ENCODE results near the gene MPRIP. TPM values are rescaled to one million over a fixed set of nuclear protein-coding genes. Genes with fewer than 3 reads are reported as not detected.

The MPRIP gene
- polyA plus RNA-seq, 1 donor (not counting 4 experiments of a cell fraction or from before 2014, with no cell fraction given) = 113 TPM

DNA sequence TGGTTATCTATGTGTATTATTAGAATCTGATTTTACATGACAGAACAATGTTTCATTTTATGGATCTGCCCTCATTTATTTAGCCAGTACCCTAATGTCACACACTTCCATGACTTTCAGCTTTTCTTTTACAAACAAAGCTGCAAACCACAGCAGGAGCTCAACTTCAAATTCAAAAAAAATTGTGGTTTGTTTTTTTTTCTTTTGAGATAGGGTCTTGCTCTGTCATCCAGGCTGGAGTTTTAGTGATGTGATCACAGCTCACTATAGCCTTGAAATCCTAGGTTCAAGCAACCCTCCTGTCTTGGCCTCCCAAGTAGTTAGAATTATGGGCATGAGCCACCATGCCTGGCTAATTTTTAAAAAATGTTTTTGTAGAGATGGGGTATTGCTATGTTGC is 8.2 kb upstream of the MPRIP start:
- Histone ChIP-seq H4K20me1 (ENCODE audit: control insufficient read depth, extremely low read depth, insufficient read depth, low read length) (no peaks in the 10 kb centered on the region), H2AFZ (ENCODE audit: control insufficient read depth, low read length) (no peak overlapping the region), H3K27ac (ENCODE audit: control insufficient read depth, insufficient read depth, low read length) (no peak overlapping the region), H3K79me2 (ENCODE audit: control insufficient read depth, insufficient read depth, low read length) (no peaks in the 10 kb centered on the region), H3K4me3 (ENCODE audit: control insufficient read depth in 2 of 3, extremely low read depth in 1 of 3, insufficient read depth in 2 of 3, low read depth in 1 of 3, low read length in 3 of 3) (no peak overlapping the region), H3K9ac (ENCODE audit: control insufficient read depth, extremely low read depth, insufficient read depth, low read length) (no peak overlapping the region), H3K4me1 (ENCODE audit: control insufficient read depth, extremely low read depth, insufficient read depth, low read length) (peaks cover 18% of the 10 kb centered on the region), H3K36me3 (ENCODE audit: control insufficient read depth in 2 of 2, extremely low read depth in 1 of 2, insufficient read depth in 2 of 2, low read length in 2 of 2) (no peaks in the 10 kb centered on the region), H3K27me3 (ENCODE audit: control insufficient read depth, extremely low read depth, insufficient read depth, low read length) (no peaks in the 10 kb centered on the region), H3K4me2 (ENCODE audit: control insufficient read depth, extremely low read depth, insufficient read depth, low read depth, low read length) (no peak overlapping the region), H3K9me3 (ENCODE audit: control insufficient read depth, low read depth, low read length) (no peaks in the 10 kb centered on the region), H3K9me1 (ENCODE audit: control insufficient read depth, extremely low read depth, insufficient read depth, low read length) (no peaks in the 10 kb centered on the region)
- dilution Hi-C loops (cut with MboI; ENCODE audit: extremely low pct_ligation_motif_present, low sequenced_read_pairs) = no loop called here
- FAIRE-seq = no peak
- no peak for TF ChIP-seq EZH2 (IDR thresholded peaks at IDR 0.05; ENCODE audit: low read length)
- TF ChIP-seq, protein P1, sequence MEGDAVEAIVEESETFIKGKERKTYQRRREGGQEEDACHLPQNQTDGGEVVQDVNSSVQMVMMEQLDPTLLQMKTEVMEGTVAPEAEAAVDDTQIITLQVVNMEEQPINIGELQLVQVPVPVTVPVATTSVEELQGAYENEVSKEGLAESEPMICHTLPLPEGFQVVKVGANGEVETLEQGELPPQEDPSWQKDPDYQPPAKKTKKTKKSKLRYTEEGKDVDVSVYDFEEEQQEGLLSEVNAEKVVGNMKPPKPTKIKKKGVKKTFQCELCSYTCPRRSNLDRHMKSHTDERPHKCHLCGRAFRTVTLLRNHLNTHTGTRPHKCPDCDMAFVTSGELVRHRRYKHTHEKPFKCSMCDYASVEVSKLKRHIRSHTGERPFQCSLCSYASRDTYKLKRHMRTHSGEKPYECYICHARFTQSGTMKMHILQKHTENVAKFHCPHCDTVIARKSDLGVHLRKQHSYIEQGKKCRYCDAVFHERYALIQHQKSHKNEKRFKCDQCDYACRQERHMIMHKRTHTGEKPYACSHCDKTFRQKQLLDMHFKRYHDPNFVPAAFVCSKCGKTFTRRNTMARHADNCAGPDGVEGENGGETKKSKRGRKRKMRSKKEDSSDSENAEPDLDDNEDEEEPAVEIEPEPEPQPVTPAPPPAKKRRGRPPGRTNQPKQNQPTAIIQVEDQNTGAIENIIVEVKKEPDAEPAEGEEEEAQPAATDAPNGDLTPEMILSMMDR (optimal IDR thresholded peaks at IDR 0.05 in 1 of 3, IDR thresholded peaks at IDR 0.05 in 1 of 3, conservative IDR thresholded peaks at IDR 0.05 in 1 of 3; ENCODE audit: extremely low read depth in 1 of 3, insufficient read depth in 2 of 3, low read length in 3 of 3) = no peak
- no peak for DNase-seq (ENCODE audit: low read depth, low spot score)

DNA sequence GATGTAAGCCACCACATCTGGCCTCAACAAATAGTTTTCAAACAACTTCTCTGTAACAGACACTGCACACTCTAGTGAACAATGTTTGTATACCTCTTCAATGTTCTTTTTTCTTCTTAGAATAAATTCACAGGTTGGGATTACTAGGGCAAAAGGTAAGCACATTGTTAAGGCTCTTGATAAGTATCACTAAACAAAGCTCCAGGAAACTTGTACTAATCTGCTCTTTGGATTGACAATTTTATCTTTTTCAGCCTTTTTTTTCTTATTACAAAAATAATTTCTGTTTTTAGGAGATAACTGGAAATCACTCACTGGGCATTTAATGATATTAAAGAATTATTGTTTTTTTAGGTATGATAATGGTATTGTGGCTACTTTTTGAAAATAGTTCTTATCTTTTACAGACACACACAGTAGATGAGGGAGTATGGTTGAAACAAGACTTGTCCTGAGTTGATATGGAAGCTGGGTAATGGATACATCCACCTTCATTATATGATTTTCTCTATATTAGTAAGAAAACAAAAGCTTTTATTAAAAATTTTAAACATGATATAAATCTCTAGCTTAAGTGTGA is 7.7 kb upstream of the MPRIP start:
- no peaks in the 10 kb centered on the region for H3K9me3 ChIP-seq (ENCODE audit: control insufficient read depth, low read depth, low read length)
- H3K9ac ChIP-seq (ENCODE audit: control insufficient read depth, extremely low read depth, insufficient read depth, low read length) = no peak overlapping the region
- FAIRE-seq (no peak), DNase-seq (ENCODE audit: low read depth, low spot score) (no peak)
- TF ChIP-seq, protein P1 (optimal IDR thresholded peaks at IDR 0.05 in 1 of 3, IDR thresholded peaks at IDR 0.05 in 1 of 3, conservative IDR thresholded peaks at IDR 0.05 in 1 of 3; ENCODE audit: extremely low read depth in 1 of 3, insufficient read depth in 2 of 3, low read length in 3 of 3) = no peak
- TF ChIP-seq EZH2 (IDR thresholded peaks at IDR 0.05; ENCODE audit: low read length) = no peak
- H4K20me1 ChIP-seq (ENCODE audit: control insufficient read depth, extremely low read depth, insufficient read depth, low read length) = no peaks in the 10 kb centered on the region
- no peak overlapping the region for H2AFZ ChIP-seq (ENCODE audit: control insufficient read depth, low read length)
- H3K79me2 ChIP-seq (ENCODE audit: control insufficient read depth, insufficient read depth, low read length) = no peaks in the 10 kb centered on the region
- peaks cover 13% of the 10 kb centered on the region for H3K4me1 ChIP-seq (ENCODE audit: control insufficient read depth, extremely low read depth, insufficient read depth, low read length)
- H3K9me1 ChIP-seq (ENCODE audit: control insufficient read depth, extremely low read depth, insufficient read depth, low read length) = no peaks in the 10 kb centered on the region
- H3K27me3 ChIP-seq (ENCODE audit: control insufficient read depth, extremely low read depth, insufficient read depth, low read length) = no peaks in the 10 kb centered on the region
- H3K27ac ChIP-seq (ENCODE audit: control insufficient read depth, insufficient read depth, low read length) = no peak overlapping the region
- no peak overlapping the region for H3K4me3 ChIP-seq (ENCODE audit: control insufficient read depth in 2 of 3, extremely low read depth in 1 of 3, insufficient read depth in 2 of 3, low read depth in 1 of 3, low read length in 3 of 3)
- dilution Hi-C loops (cut with MboI; ENCODE audit: extremely low pct_ligation_motif_present, low sequenced_read_pairs) = no loop called here
- no peak overlapping the region for H3K4me2 ChIP-seq (ENCODE audit: control insufficient read depth, extremely low read depth, insufficient read depth, low read depth, low read length)
- no peaks in the 10 kb centered on the region for H3K36me3 ChIP-seq (ENCODE audit: control insufficient read depth in 2 of 2, extremely low read depth in 1 of 2, insufficient read depth in 2 of 2, low read length in 2 of 2)
